Gastrocnemius medialis (tissue), 4 donors: ENCODE data around the gene FAP. TPM values are rescaled to one million over a fixed set of nuclear protein-coding genes. Genes with fewer than 3 reads are reported as not detected.

Experiments
- ATAC-seq, 2 donors: fragments of 150-250 bp; one replicate each; pipeline ENCODE4 v1.9.1; 2016
- DNase-seq, 2 donors: peaks; one replicate each; pipeline ENCODE4 v3.0.0-alpha.2; 2019
- H3K27ac ChIP-seq, 4 donors: fragments of 200-600 bp; sonication (generic); 1 replicate in 1 of 4; 2 replicates in 3 of 4; pipeline ENCODE4 v1.5.1; 2016 to 2018; ENCODE audit warnings: mild to moderate bottlenecking in 2 of 4, moderate library complexity in 1 of 4
- H3K27me3 ChIP-seq, 3 donors: fragments of 200-600 bp; sonication (generic) in 2 of 3; 1 replicate in 1 of 3; 2 replicates in 2 of 3; pipeline versions ENCODE4 v1.5.1 to v1.6.0; 2016 to 2019; ENCODE audit warnings: mild to moderate bottlenecking in 1 of 3, moderate library complexity in 1 of 3
- H3K36me3 ChIP-seq, 2 donors: fragments of 200-600 bp; sonication (generic) in 1 of 2; one replicate each; pipeline ENCODE4 v1.5.1; 2017 to 2018
- H3K4me1 ChIP-seq, 2 donors: fragments of 200-600 bp; sonication (generic) in 1 of 2; one replicate each; pipeline ENCODE4 v1.5.1; 2016 to 2017; ENCODE audit warnings: mild to moderate bottlenecking in 2 of 2
- H3K4me3 ChIP-seq, 4 donors: fragments of 200-600 bp; sonication (generic) in 3 of 4; 1 replicate in 1 of 4; 2 replicates in 3 of 4; pipeline ENCODE4 v1.5.1; 2016 to 2019; ENCODE audit warnings: mild to moderate bottlenecking in 2 of 4
- H3K9me3 ChIP-seq, 3 donors: fragments of 200-600 bp; sonication (generic) in 2 of 3; 1 replicate in 1 of 3; 2 replicates in 2 of 3; pipeline ENCODE4 v1.5.1; 2016 to 2019
- POLR2A ChIP-seq, 2 donors: fragments of 450-650 bp; IDR thresholded peaks; one replicate each; pipeline ENCODE4 v1.6.1; 2017; ENCODE audit warnings: antibody characterized with exemption in 2 of 2, mild to moderate bottlenecking in 2 of 2, moderate library complexity in 2 of 2
- in situ Hi-C, 4 donors: fragments of 200-750 bp; cut with MboI; loops; one replicate each; pipeline versions ENCODE4 v1.15.0 to v1.8.0; 2017; ENCODE audit warnings: low sequenced_read_pairs in 4 of 4
- intact Hi-C: fragments of 100-400 bp; cut with DNase I; formaldehyde crosslinking; loops from one replicate; pipeline ENCODE4 v1.15.1; 2023; ENCODE audit warnings: low total_unique reads
- total RNA-seq, 4 donors: library from RNA; depleted of rRNA; stranded (reverse); fragments of >200 nt; gene quantifications; one replicate each; pipeline versions ENCODE4 v1.1.0 to v1.2.3, GENCODE V29; 2016
- TF ChIP-seq, protein P1 (sequence below), 5 experiments: fragments of 450-650 bp in 3 of 5; fragments of 200-600 bp in 2 of 5; sonication (generic) in 2 of 5; IDR thresholded peaks in 4 of 5; conservative IDR thresholded peaks in 1 of 5; 1 replicate in 4 of 5; 2 replicates in 1 of 5; pipeline ENCODE4 v1.5.1; 2016 to 2019; ENCODE audit warnings: antibody characterized with exemption in 5 of 5, mild to moderate bottlenecking in 3 of 5, moderate library complexity in 3 of 5

Gene FAP
- total RNA-seq, 4 donors from 2014 or later = 4.8 to 10.1 (median 7.0) TPM; not detected in 1

DNA sequence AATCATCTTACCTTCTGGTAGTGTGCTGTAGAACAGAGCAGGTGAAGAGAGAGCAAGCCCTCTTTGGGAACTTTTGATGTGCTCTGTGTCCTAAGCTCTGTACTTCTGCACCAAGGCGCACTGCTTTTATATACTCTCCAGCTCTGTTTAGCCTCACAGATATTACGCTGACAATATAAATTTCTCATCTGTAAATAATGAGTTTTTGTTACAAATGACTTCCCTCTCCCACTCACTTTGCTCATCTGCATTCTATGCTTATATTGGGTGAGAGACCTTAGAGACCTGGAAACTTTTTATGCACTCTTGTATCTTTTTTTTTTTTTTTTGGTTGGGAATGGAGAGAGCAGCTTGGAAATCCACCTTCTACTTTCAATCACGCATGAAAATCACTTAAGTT, 91.1 kb downstream of the FAP start, which contains the start of gene GCG:
TSS of gene GCG (minus strand) at position 101 of the 400 bp plus-strand sequence. CDS start 3,069 bp downstream, outside the sequence.
- no peak within 1 kb of the TSS for H3K4me3 ChIP-seq
- H3K36me3 ChIP-seq = no peaks in the 10 kb centered on the region
- H3K9me3 ChIP-seq = no peaks in the 10 kb centered on the region
- ATAC-seq (no peak), DNase-seq (no peak)
- H3K4me1 ChIP-seq = no peaks in the 10 kb centered on the region
- intact Hi-C loops (loop anchor here (10.0 kb wide), 1 partner anchor 143 kb away; no protein-coding TSS in a partner anchor), in situ Hi-C loops (loop anchor here in 1 of 4 donors (10.0 kb wide), 1 partner anchor 143 kb away; no protein-coding TSS in a partner anchor)
- no peak within 1 kb of the TSS for H3K27ac ChIP-seq
- H3K27me3 ChIP-seq = no peaks in the 10 kb centered on the region
- TF ChIP-seq, protein P1, sequence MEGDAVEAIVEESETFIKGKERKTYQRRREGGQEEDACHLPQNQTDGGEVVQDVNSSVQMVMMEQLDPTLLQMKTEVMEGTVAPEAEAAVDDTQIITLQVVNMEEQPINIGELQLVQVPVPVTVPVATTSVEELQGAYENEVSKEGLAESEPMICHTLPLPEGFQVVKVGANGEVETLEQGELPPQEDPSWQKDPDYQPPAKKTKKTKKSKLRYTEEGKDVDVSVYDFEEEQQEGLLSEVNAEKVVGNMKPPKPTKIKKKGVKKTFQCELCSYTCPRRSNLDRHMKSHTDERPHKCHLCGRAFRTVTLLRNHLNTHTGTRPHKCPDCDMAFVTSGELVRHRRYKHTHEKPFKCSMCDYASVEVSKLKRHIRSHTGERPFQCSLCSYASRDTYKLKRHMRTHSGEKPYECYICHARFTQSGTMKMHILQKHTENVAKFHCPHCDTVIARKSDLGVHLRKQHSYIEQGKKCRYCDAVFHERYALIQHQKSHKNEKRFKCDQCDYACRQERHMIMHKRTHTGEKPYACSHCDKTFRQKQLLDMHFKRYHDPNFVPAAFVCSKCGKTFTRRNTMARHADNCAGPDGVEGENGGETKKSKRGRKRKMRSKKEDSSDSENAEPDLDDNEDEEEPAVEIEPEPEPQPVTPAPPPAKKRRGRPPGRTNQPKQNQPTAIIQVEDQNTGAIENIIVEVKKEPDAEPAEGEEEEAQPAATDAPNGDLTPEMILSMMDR (IDR thresholded peaks at IDR 0.05 in 4 of 5, conservative IDR thresholded peaks at IDR 0.05 in 1 of 5) = no peak
- no peak for TF ChIP-seq POLR2A (IDR thresholded peaks at IDR 0.05)

DNA sequence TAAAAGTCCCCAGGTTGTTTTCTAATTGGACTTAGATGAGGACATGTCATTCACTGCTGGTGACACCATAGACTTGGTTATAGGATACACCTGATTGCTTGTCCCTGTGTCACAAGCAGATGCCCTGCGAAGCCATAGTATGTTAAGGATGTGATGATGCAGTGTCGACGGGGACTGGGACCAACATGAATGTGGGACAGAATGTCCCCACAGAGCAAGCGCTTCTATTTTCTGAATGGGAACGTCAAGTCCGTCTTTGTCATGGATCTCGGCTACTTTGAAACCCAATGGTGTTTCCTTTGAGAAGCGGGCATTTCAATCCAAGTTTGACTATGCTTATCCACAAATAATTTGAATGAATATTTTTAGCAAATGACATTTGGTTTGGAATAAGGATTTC, 93.3 kb downstream of the FAP start:
- no peaks in the 10 kb centered on the region for H3K36me3 ChIP-seq
- H3K27ac ChIP-seq = no peak overlapping the region
- H3K27me3 ChIP-seq = no peaks in the 10 kb centered on the region
- intact Hi-C loops (loop anchor here (10.0 kb wide), 1 partner anchor 145 kb away; no protein-coding TSS in a partner anchor), in situ Hi-C loops (loop anchor here in 1 of 4 donors (10.0 to 25.0 kb wide), 2 partner anchors 145 to 563 kb away; no protein-coding TSS in a partner anchor)
- no peak overlapping the region for H3K4me3 ChIP-seq
- ATAC-seq (no peak), DNase-seq (no peak)
- H3K9me3 ChIP-seq = no peaks in the 10 kb centered on the region
- no peaks in the 10 kb centered on the region for H3K4me1 ChIP-seq
- TF ChIP-seq, protein P1 (IDR thresholded peaks at IDR 0.05 in 4 of 5, conservative IDR thresholded peaks at IDR 0.05 in 1 of 5) = no peak
- no peak for TF ChIP-seq POLR2A (IDR thresholded peaks at IDR 0.05)

DNA sequence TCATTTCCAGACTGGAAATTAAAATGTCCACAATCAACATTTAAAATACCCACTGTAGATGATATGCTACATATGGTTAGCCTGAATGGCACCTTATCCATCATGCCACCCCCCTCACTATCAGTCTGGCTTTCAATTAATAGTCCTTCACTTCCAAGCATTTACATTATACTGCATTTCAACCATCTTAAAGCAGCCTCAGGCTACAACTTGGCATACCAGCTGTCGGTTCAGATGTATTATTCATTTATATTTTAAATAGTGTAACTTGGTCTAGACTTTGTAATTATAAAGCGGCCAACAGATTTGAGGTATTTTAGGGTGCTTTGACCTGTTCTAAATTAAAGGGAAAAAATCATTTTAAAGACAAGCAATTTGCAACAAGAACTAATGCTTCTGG, 93.8 kb downstream of the FAP start:
- no peaks in the 10 kb centered on the region for H3K4me1 ChIP-seq
- no peak overlapping the region for H3K4me3 ChIP-seq
- ATAC-seq (no peak), DNase-seq (no peak)
- H3K27me3 ChIP-seq = no peaks in the 10 kb centered on the region
- no peak for TF ChIP-seq POLR2A (IDR thresholded peaks at IDR 0.05)
- TF ChIP-seq, protein P1 (IDR thresholded peaks at IDR 0.05 in 4 of 5, conservative IDR thresholded peaks at IDR 0.05 in 1 of 5) = no peak
- H3K27ac ChIP-seq = no peak overlapping the region
- no peaks in the 10 kb centered on the region for H3K36me3 ChIP-seq
- in situ Hi-C loops (loop anchor here in 1 of 4 donors (25.0 kb wide), 1 partner anchor 562 kb away; no protein-coding TSS in a partner anchor), intact Hi-C loops (no loop called here)
- H3K9me3 ChIP-seq = no peaks in the 10 kb centered on the region

DNA sequence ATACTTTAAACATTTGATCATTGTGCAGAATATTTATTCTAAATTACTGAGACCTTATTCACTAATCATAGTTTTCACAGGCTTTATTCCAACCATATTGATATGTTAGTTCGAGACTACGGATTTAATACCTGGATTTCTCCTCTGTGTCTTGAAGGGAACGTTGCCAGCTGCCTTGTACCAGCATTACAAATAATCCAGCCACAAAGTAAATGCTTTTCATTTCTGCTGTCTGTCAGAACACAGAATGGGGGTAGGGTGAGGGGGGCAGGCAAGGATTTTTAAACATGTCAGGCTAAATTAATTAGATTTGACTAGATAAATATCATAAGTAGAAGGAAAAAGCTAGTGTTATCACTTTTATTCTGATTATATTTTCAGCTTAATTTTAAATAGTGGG, 94.3 kb downstream of the FAP start:
- Histone ChIP-seq H3K9me3 (no peaks in the 10 kb centered on the region), H3K4me3 (no peak overlapping the region), H3K4me1 (no peaks in the 10 kb centered on the region), H3K27me3 (no peaks in the 10 kb centered on the region), H3K27ac (no peak overlapping the region), H3K36me3 (no peaks in the 10 kb centered on the region)
- no peak for ATAC-seq
- no peak for DNase-seq
- TF ChIP-seq POLR2A (IDR thresholded peaks at IDR 0.05) = no peak
- TF ChIP-seq, protein P1 (IDR thresholded peaks at IDR 0.05 in 4 of 5, conservative IDR thresholded peaks at IDR 0.05 in 1 of 5) = no peak
- in situ Hi-C loops (loop anchor here in 1 of 4 donors (25.0 kb wide), 1 partner anchor 562 kb away; no protein-coding TSS in a partner anchor), intact Hi-C loops (no loop called here)
